TTC549 (cell line): Measurements from ENCODE around the gene CILP.

Experiments used
- FAIRE-seq: peaks from 2 replicates; lab custom pipeline; 2012; peaks lifted over from hg19 to GRCh38; lab: Jason Lieb, UNC

The CILP gene

GRCh38 chr15:65226221-65226620 is 14.9 kb upstream of the CILP start:
- no peak for FAIRE-seq

DNA sequence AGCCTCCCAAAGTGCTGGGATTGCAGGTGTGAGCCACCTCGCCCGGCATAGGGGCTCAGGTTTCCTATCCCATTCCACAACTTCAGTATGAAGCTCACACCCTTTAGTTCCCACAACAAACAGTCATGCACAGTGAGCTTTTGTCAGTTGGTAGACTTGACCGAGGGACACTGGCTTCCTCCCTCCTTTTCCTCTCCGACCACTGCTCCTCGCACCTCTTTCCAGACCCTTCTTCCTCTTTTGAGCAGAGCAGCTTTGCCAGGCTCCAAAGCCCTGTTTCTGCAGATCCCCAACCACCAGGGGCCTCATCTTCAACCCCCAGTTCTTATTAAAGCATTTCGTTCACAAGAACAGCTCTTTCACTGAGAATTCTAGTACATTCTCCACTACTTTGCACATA is 12.7 kb upstream of the CILP start:
- no peak for FAIRE-seq

DNA sequence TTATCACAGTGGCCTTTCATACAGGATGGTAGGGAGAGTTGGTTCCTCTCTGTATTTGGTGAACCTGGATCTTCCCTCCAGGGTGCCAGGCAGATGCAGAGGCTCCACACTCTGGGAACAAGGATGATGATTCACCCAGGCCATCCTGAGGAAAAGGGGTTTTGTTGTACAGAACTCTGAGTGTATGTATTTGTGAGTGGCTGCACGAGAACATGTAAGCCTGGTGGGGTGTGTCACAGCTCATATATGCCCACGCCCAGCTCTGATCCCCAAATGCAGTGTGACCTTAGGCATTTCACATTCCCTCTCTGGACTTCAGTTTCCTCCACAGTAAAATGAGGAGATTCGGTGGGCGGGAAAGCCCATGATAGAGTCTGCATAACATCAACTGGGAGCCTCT is 11.6 kb upstream of the CILP start:
- FAIRE-seq: no peak

- FAIRE-seq: no peak
Measured at GRCh38 chr15:65221697-65222096, 10.4 kb upstream of the CILP start.

DNA sequence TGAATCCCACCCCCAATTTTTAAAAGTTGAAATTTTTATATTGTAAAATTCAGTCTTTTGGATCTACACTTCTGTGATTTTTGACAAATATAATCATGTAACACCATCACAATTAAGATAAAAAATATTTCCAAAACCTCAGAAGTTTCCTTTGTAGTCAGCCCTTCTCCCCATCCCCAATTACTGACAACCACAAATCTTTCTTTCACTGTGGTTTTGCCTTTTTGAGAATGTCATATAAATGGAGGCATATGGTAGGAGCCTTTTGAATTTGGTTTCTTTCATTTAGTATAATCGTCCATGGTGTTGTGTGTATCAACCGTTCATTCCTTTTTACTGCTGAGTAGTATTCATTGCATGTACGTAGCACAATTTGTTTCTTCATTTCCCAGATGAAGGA is 7.9 kb upstream of the CILP start:
- no peak for FAIRE-seq

DNA sequence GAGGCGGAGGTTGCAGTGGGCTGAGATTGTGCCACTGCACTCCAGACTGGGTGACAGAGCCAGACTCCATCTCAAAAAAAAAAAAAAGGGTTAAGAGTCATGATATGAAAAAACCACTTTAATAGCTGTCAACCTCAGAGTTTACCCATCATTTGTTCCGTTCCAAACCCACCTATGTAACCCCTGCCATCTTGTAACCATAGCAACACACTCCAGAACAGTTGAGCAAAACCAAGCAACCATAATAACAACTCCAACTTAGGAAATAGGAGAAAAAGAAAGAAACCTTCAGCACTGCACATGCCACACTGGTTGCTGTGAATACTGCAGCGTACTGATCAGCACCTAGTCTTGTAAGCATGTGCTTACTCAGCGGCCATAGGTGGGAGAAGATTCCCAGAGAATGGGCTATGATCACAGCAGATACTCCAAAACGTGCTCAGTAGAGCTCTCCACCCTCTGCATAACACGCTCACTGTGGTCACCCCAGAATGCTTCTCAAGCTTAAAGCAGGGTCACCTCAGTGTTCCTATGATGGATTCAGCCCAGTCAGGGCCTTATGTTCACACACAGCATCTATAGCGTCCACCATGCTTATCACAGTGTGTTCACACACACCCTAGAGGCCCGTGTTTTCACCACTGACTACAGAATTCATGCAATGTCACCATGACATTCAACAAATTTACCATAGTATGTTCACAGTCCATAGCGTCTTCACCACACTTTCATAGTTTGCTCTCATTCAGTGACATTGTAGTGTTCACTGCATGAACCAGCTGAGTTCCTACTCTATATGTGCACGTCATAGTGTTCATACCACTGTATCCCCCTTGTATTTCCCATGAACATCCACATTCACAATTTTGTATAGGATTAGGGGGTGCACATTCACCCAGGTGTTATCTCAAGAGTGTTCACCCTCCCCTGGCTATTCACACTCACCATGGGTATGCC is 6.5 kb upstream of the CILP start:
- no peak for FAIRE-seq

DNA sequence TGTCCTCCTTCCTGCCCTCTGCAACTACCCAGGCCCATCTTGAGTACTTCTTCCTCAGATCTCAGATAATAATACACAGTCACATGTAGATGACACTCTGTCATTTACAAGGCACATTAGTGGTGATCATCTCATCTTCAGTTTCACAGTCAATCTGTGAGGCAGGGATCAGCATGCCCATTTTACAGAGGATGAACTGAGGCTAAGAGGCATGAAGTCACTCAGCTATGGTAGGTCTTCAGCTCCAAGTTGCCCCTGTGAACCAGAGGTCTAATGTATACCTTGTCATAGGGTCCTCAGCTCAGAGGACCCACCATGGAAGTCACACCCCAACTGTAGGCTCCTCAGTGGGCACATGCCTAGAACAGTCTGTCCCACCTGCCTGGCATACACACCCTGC is 4.2 kb upstream of the CILP start:
- no peak for FAIRE-seq

- FAIRE-seq: no peak
Measured at GRCh38 chr15:65214010-65214409, 2.7 kb upstream of the CILP start.

DNA sequence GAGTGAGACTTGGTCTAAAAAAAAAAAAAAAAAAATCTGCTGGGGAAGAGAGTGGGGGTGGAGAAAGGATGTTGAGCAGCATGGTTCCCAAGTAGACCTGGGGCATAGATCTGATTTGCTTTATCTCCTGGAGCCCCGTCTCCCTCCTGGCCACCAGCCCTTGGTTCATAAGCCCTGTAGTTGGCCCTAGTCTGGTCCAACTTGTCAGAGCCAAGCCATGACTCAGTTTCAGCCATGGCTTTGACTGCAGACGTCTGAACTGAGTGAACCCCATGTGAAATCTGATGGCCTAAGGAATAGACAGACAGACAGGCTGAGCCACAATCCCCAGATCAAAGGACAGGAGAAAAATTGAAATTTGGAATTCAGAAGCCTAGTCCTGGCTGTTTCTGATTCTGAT is 2.0 kb upstream of the CILP start:
- FAIRE-seq: no peak

GRCh38 chr15:65212097-65212496 is 824 bp upstream of the CILP start:
- no peak for FAIRE-seq

DNA sequence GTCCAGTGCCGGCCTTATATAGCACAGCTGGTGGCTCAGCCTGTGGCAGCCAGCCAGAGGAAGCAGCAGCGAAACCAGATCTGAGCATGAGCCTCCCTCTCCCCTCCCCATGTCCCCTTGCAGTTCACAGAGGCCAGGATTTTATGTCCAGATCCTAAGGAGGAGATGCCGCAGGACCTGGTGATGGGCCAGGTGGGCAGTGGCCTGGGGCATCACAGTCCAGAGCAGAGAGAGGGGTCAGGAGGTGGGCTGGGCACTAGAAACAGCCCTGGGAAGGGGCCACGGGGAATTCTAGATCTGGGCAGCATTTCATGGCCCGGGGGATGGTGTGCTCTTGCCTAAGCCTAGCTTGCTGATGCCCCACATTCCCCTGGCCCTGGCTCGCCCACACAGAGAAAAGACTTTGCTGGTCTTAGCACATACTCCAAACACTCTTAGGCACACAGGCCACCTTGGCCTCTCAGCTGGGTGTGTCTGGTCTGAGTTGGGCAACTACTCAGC is 259 bp upstream of the CILP start:
- FAIRE-seq: no peak

GRCh38 chr15:65209701-65210643 is 1.3 kb downstream of the CILP start:
- no peak for FAIRE-seq

DNA sequence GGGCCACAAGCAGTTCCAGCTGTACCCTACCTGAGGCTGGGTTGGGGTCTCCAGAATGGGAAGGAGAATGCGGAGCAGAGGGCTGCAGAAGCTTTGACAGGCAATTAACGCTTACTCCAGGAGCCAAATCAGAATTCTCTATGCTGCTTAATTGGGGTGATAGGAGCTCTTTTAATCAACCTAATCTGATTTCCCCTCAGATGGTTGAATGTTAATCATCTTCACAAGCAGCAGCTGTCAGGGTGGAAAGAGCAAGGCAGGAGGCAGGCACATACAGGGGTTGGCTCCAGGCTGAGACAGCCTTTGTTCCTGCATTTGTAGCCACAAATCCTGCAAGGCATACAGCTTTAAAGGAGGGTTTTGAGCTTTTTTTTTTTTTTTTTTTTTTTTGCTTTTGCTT is 2.6 kb downstream of the CILP start:
- no peak for FAIRE-seq

- no peak for FAIRE-seq
Measured at GRCh38 chr15:65207280-65207840, 3.9 kb downstream of the CILP start.

DNA sequence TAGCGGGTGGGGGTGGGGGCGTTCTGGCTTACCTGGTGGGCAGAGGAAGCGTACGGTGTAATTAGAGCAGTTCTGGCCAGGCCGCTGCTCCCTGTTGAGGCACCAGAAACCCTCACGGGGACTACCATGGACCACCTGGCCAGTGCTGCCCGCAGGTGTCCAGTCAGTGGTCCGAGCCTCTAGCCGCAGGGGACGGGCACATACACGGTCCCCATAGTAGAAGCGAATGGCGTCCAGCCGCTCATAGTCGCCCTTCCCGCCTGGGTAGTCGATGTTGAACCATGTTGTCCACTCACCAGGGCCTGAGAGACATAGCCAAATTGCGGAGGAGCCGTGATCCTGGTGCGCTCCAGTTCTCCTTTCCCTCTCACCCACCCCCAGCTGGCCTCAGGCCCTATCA is 4.5 kb downstream of the CILP start:
- FAIRE-seq: no peak

DNA sequence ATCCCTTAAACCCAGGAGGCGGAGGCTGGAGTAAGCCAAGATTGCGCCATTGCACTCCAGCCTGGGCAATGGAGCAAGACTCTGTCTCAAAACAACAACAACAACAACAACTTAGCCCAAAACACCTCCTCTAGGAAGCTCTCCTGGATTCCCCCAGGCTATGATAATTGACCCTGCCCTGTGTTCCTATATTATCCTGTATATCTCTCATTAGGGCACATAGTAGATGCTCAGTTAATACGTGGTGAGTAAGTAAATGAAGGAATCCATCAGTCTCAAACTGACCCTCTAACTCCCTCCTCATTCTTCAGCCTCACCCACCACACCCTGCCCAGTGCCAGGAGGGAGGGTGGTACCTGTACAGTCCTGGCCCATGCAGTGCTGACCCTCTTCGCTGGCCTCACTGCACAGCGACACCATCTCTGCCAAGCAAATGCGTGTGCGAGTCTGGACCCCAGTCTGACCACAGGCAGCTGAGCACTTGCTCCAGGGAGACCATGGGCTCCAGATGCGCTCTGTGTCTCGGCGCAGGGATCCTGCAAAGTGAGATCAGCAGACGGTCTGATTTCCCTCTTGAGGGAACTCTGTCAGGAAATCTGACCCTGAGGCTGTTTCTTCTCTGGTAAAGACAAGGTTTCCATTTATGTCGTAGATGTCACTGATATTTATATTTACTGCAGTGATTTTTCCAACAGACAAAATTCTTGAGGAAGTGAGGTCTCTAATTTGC is 6.2 kb downstream of the CILP start:
- no peak for FAIRE-seq

GRCh38 chr15:65204236-65204930 is 6.9 kb downstream of the CILP start:
- no peak for FAIRE-seq

GRCh38 chr15:65201918-65202317 is 9.4 kb downstream of the CILP start:
- no peak for FAIRE-seq

DNA sequence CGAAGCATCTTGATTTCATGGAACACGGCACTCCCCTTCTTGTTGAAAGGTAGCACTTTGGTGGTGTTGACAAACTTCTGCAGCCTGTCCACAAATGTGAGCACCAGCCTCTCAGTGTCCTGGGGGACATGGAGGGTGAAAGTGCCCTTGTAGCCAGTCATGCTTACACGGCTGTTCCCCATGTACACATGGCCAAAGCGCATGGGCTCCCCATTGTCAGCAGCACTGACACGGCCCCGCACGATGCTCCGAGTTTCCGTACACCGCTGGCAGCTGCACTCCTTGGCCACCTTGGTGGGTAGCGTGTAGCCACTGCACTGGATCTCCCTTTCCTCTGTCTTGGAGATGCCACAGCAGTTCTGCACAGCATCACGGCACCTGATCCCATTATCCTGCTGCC is 12.7 kb downstream of the CILP start:
- FAIRE-seq: no peak

DNA sequence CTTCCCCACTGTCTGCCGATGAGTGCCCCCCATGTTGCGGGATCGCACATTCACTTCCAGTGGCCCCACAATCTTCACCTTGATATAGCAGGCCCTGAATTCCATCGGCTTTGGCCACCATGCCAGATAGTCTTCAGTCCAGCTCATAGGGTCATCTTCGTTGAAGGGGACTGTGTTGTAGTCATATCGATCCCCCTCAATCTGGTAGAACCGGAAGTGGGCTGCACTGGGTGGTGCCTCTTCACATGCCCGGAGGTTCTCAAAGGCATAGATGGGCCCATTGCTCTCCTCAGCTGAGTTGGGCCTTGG is 14.0 kb downstream of the CILP start:
- no peak for FAIRE-seq

GRCh38 chr15:65196637-65197336 is 14.5 kb downstream of the CILP start:
- FAIRE-seq: no peak
